ENCODE results near the gene IREB2. TPM values are rescaled to one million over a fixed set of nuclear protein-coding genes. Genes with fewer than 3 reads are reported as not detected.
"Not testable (repeated sequence)": the region's sequence is repeated elsewhere in the genome, so short reads cannot be mapped to it uniquely, and the experiment has no call there.

Gene IREB2
- polyA plus RNA-seq, 3 donors: 7.5 to 16.9 (median 15.4) TPM

- not testable (repeated sequence) for H3K27ac ChIP-seq (ENCODE audit: low read depth, low read length)
- 93 to 95% (median 94%) methylated on average over 7 of the region's 7 CpGs for WGBS, 3 donors
Observed at GRCh38 chr15:78404796-78405195, 33.2 kb upstream of the IREB2 start.

GRCh38 chr15:78405336-78405924 lies 32.6 kb upstream of the IREB2 start:
- no peak overlapping the region for H3K27ac ChIP-seq (ENCODE audit: low read depth, low read length)
- 33 to 57% (median 47%) methylated on average over 21 to 26 of the region's 26 CpGs for WGBS, 3 donors

DNA sequence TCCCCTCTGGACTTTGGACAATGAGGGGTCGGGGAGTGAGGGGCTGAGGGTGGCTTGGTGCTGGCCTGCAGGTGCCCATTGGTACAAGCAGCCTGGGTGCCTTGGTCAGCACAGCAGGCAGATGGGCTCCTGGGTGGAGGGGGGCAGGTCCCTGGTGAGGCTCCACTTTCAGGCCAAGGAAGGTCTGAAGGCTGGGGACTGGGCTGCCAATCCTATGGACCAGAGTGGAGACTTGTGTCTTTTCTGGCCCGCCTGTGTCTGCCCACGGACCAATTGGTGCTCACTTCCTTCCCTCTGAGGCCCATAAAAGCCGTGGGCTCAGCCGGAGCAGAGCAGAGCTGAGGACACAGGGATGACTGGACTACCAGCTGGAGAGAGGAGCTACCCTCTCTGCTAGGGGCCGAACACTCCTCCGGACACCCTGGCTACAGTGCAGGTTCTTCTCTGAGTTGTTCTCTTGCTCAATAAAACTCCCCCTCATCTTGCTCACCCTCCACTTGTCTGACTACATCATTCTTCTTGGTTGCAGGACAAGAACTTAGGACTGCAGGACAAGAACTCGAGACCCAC lies 31.9 kb upstream of the IREB2 start:
- no peak overlapping the region for H3K27ac ChIP-seq (ENCODE audit: low read depth, low read length)
- 62 to 85% (median 73%) methylated on average over 8 of the region's 8 CpGs for WGBS, 3 donors

GRCh38 chr15:78407608-78408354 lies 30.2 kb upstream of the IREB2 start:
- no peak overlapping the region for H3K27ac ChIP-seq (ENCODE audit: low read depth, low read length)
- WGBS, 3 donors: 68 to 73% (median 69%) methylated on average over 6 of the region's 6 CpGs

DNA sequence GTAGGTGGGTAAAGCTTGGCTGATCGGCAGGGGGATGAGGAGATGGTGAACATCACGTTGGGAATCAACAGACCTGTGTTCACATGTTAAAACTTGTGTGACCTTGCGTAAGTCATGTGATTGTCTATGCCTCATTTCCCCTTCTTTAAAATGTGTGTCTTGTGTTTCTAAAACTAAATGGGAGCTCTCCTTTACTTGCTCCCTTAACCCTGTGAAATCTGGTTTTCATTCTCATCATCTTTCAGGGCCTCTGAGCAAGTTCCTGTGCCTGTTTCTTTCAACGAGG lies 29.7 kb upstream of the IREB2 start:
- H3K27ac ChIP-seq (ENCODE audit: low read depth, low read length): no peak overlapping the region
- WGBS, 3 donors: 62 to 67% (median 63%) methylated on average over 4 of the region's 4 CpGs

DNA sequence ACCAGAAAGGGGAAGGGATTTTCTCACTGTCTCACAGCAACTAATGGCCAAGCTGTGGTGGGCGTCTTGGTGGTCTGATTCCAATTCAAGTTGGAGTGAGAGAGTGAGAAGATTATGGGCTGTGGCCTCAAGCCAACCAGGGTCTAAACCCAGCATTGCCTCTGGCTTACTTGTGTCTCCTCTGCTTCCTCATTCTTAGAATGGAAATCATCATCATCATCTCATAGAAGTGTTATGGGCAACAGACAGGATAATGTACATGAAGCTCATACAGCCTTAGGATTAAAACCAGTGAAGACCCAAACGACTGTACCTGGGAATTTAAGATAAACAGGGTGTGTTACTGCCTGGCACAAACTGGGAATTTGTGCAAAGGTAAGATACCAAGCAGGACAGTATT lies 29.1 kb upstream of the IREB2 start:
- WGBS, 3 donors: 38 to 64% (median 60%) methylated on average over 2 of the region's 2 CpGs

DNA sequence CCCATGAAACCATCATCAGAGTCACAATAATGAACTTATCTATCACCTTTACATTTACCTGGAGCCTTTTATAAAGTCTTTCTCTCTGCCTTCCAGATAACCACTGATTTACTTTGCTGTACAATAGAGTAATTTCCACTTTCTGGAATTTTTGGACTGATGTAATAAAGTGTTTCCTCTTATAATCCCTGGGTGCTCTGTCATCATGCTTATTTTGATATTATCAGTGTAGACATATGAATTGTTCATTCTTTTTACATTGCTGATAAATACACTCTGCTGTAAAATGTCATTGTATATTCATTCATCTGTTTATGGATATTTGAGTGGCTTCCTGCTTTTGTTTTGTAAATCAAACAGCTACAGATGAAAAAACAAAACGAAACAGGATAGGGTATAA lies 27.0 kb upstream of the IREB2 start:
- WGBS, 3 donors: 50 to 70% (median 59%) methylated on average over 1 of the region's 1 CpG
- H3K27ac ChIP-seq (ENCODE audit: low read depth, low read length): no peak overlapping the region

More for the DNA sequence above, 29.1 kb upstream of the IREB2 start:
- H3K27ac ChIP-seq (ENCODE audit: low read depth, low read length): no peak overlapping the region

GRCh38 chr15:78414621-78415250 lies 23.3 kb upstream of the IREB2 start:
- no peak overlapping the region for H3K27ac ChIP-seq (ENCODE audit: low read depth, low read length)
- WGBS, 3 donors: 70 to 92% (median 84%) methylated on average over 3 of the region's 3 CpGs

- WGBS, 3 donors: 58 to 72% (median 68%) methylated on average over 4 of the region's 4 CpGs
Observed at GRCh38 chr15:78415284-78415683, 22.7 kb upstream of the IREB2 start.

DNA sequence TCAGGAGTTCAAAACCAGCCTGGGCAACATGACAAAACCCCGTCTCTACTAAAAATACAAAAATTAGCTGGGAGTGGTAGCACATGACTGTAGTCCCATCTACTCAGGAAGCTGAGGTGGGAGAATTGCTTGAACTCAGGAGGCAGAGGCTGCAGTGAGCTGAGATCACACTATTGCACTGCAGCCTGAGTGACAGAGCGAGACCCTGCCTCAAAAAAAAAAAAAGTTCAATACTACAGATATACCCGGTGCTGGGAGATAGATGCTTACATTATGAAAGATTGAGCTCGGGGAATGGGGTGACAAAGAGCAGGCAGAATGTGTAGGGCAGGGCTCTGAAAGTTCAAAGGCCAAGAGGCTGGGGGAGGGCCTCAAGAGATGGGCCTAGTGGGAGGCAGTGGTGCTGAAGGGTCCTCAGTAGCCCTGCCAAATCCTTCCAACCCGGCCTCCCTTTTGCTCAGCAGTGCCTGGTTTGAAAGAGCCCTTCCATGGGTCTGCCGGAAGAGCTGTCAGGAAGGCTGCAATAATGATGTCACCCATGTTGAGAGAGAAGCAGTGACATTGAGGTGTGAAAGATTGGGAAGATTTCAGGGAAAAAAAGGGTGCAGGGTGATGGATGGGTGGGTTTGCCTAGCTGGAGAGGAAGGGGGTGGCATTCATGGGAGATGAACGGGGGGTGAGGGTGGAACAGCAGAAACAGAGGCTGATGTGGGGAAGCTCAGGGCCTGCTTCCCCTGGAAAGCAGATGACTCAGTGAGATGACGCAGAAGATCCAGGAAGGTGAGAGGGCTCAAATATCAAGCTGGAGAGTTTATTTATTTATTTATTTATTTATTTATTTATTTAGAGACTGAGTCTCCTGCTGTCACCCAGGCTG lies 20.0 kb upstream of the IREB2 start:
- WGBS, 3 donors: 70 to 79% (median 72%) methylated on average over 8 of the region's 8 CpGs
- H3K27ac ChIP-seq (ENCODE audit: low read depth, low read length): no peak overlapping the region

More at GRCh38 chr15:78415284-78415683, 22.7 kb upstream of the IREB2 start:
- H3K27ac ChIP-seq (ENCODE audit: low read depth, low read length): no peak overlapping the region

DNA sequence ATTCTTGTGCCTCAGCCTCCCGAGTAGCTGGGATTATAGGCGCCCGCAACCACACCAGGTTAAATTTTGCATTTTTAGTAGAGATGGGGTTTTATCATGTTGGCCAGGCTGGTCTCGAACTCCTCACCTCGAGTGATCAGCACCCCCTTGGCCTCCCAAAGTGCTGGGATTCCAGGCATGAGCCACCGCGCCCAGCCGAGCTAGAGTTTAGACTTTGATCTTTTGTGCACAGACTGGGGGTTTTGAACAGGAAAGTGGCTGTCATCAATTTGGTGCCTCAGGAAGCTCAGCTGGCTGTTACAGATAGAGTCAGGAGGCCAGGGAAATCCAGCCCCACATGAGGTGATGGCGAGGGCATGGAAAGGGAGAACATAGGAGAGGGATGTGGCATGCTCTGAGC lies 19.3 kb upstream of the IREB2 start:
- H3K27ac ChIP-seq (ENCODE audit: low read depth, low read length): no peak overlapping the region
- WGBS, 3 donors: 75 to 81% (median 78%) methylated on average over 9 of the region's 9 CpGs

- H3K27ac ChIP-seq (ENCODE audit: low read depth, low read length): no peak overlapping the region
- 92 to 96% (median 92%) methylated on average over 3 of the region's 3 CpGs for WGBS, 3 donors
Observed at GRCh38 chr15:78419367-78419766, 18.6 kb upstream of the IREB2 start.

DNA sequence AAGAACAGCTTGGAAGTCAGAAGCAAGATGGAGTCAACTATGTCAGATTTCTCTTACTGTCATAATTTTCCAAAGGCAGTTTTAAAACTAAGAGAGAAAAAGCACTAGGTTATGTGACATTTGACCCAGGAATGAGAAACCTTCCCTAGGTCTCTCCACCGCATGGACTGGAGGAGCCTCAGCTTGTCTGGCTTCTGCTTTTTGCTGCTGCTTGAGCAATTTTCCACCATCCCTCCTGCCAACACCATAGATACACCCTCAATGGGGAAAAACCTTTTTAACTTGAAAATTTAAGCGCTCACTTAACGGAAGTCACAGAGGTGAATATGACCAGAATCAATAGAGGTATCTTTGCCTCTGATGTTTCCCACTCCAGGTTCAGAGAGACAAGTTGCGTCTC lies 17.8 kb upstream of the IREB2 start:
- 75 to 90% (median 78%) methylated on average over 4 of the region's 4 CpGs for WGBS, 3 donors
- H3K27ac ChIP-seq (ENCODE audit: low read depth, low read length): no peak overlapping the region

DNA sequence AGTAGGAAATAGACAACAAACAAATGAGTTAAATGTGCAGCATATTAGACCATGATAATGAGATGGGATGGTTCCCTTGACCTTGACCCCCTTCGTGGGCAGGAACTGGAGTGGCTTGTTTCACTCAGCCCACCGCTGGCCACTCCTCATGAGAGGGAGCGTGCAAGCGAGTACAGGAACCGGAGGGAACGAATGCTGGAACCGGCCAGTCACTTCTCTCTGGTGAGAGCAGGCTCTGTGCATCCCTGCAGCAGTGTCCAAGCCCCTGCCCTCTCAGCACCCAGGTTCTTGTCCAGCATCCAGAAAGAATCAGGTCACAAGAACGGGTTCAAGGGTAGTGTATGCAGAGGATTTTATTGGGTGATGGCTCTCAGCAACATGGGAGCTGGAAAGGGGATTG lies 17.2 kb upstream of the IREB2 start:
- no peak overlapping the region for H3K27ac ChIP-seq (ENCODE audit: low read depth, low read length)
- 69 to 78% (median 73%) methylated on average over 8 of the region's 8 CpGs for WGBS, 3 donors

- H3K27ac ChIP-seq (ENCODE audit: low read depth, low read length): no peak overlapping the region
- WGBS, 3 donors: 55 to 71% (median 69%) methylated on average over 7 of the region's 7 CpGs
Observed at GRCh38 chr15:78421238-78421965, 16.6 kb upstream of the IREB2 start.

- WGBS, 3 donors: 40 to 54% (median 53%) methylated on average over 12 of the region's 12 CpGs
- no peak overlapping the region for H3K27ac ChIP-seq (ENCODE audit: low read depth, low read length)
Observed at GRCh38 chr15:78422571-78423340, 15.3 kb upstream of the IREB2 start.

DNA sequence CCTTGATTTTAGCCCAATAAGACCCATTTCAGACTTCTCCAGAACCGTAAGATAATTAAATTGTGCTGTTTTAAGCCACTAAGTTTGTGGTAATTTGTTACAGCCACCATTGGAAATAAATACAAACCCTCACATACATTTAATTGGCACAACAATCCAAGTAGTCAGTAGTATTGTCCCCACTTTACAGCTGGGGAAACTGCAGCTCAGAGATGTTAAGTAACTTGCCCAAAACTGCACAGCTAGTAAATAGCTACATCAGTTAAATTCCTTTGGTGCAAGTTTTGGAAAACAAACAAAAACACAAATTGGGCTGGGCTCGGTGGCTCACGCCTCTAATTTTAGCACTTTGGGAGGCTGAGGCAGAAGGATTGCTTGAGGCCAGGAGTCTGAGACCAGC lies 13.3 kb upstream of the IREB2 start:
- H3K27ac ChIP-seq (ENCODE audit: low read depth, low read length): no peak overlapping the region
- 70 to 85% (median 81%) methylated on average over 3 of the region's 3 CpGs for WGBS, 3 donors

Measured in adipose tissue (tissue), 3 donors.